Measurements from ENCODE around the gene FUT2. TPM values are rescaled to one million over a fixed set of nuclear protein-coding genes. Genes with fewer than 3 reads are reported as not detected.
"Not testable (repeated sequence)": the region's sequence is repeated elsewhere in the genome, so short reads cannot be mapped to it uniquely, and the experiment has no call there.

The FUT2 gene
- total RNA-seq, 1 donor from 2014 or later, result 1.2 TPM

- Histone ChIP-seq H3K4me3 (peak overlapping the region; percentile 32), H3K36me3 (no peaks in the 10 kb centered on the region), H3K27me3 (ENCODE audit: low read depth) (no peaks in the 10 kb centered on the region), H3K9me3 (no peaks in the 10 kb centered on the region), H3K4me1 (no peaks in the 10 kb centered on the region), H3K27ac (no peak overlapping the region)
- intact Hi-C loops (cut with DNase I), result no loop called here
- TF ChIP-seq, protein P1, sequence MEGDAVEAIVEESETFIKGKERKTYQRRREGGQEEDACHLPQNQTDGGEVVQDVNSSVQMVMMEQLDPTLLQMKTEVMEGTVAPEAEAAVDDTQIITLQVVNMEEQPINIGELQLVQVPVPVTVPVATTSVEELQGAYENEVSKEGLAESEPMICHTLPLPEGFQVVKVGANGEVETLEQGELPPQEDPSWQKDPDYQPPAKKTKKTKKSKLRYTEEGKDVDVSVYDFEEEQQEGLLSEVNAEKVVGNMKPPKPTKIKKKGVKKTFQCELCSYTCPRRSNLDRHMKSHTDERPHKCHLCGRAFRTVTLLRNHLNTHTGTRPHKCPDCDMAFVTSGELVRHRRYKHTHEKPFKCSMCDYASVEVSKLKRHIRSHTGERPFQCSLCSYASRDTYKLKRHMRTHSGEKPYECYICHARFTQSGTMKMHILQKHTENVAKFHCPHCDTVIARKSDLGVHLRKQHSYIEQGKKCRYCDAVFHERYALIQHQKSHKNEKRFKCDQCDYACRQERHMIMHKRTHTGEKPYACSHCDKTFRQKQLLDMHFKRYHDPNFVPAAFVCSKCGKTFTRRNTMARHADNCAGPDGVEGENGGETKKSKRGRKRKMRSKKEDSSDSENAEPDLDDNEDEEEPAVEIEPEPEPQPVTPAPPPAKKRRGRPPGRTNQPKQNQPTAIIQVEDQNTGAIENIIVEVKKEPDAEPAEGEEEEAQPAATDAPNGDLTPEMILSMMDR (IDR thresholded peaks at IDR 0.05), result no peak
- DNase-seq (peak; percentile 73), ATAC-seq (peak; percentile 55 to 68)
Observed at GRCh38 chr19:48683349-48683748, 12.4 kb upstream of the FUT2 start.

DNA sequence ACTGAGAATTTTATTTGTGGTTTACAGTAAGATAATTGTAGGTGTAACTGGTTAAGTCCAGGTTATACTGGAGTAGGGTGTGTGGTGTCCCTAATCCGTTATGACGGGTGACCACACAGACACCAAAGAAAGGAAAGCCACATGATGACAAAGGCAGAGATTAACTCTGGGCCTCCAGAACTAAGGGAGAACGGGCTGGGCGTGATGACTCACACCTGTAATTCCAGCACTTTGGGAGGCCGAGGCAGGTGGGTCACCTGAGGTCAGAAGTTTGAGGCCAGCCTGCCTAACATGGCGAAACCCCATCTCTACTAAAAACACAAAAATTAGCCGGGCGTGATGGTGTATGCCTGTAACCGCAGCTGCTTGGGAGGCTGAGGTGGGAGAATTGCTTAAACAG, 10.2 kb upstream of the FUT2 start:
- Histone ChIP-seq H3K27me3 (ENCODE audit: low read depth) (no peaks in the 10 kb centered on the region), H3K9me3 (no peaks in the 10 kb centered on the region), H3K36me3 (no peaks in the 10 kb centered on the region), H3K27ac (no peak overlapping the region), H3K4me1 (no peaks in the 10 kb centered on the region), H3K4me3 (no peak overlapping the region)
- TF ChIP-seq, protein P1 (IDR thresholded peaks at IDR 0.05), result no peak
- intact Hi-C loops (cut with DNase I), result no loop called here
- DNase-seq, result no peak
- no peak for ATAC-seq

GRCh38 chr19:48686088-48686487, 9.7 kb upstream of the FUT2 start:
- no peaks in the 10 kb centered on the region for H3K4me1 ChIP-seq
- intact Hi-C loops (cut with DNase I), result no loop called here
- no peak overlapping the region for H3K27ac ChIP-seq
- H3K9me3 ChIP-seq, result no peaks in the 10 kb centered on the region
- ATAC-seq (no peak), DNase-seq (no peak)
- TF ChIP-seq, protein P1 (IDR thresholded peaks at IDR 0.05), result no peak
- H3K27me3 ChIP-seq (ENCODE audit: low read depth), result no peaks in the 10 kb centered on the region
- no peak overlapping the region for H3K4me3 ChIP-seq
- H3K36me3 ChIP-seq, result no peaks in the 10 kb centered on the region

DNA sequence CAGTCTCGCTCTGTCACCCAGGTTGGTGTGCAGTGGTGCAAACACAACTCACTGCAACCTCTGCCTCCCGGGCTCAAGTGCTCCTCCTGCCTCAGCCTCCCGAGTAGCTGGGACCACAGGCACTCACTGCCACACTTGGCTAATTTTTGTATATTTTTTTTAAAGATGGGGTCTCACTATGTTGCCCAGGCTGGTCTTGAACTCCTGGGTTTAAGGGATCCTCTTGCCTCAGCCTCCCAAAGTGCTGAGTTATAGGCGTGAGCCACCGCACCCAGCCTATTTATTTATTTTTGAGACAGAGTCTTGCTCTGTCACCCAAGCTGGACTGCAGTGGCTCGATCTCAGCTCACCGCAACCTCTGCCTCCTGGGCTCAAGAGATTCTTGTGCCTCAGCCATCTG, 9.1 kb upstream of the FUT2 start:
- intact Hi-C loops (cut with DNase I); H3K27ac ChIP-seq; H3K4me1 ChIP-seq; H3K4me3 ChIP-seq; H3K36me3 ChIP-seq; DNase-seq; H3K9me3 ChIP-seq; H3K27me3 ChIP-seq (ENCODE audit: low read depth); ATAC-seq: not testable (repeated sequence)

DNA sequence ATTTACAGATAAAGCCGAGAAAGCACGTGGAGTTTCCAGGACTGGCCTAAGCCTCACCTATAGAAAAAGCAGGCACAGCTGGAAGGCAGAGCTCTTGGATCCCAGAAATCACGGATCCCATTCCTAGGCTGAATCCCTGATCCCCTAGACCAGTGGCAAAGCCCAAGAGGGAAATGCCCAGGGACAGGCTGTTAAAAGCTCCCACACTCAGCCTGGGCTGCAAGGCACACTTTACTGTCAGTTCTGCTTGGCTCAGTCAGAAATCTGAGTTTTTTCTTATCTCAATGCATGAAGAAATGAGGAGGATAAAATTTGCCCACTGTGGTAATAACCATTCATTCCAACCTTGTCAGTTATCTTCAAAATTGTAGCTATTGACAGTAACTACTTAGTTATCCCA, 8.0 kb upstream of the FUT2 start:
- ATAC-seq, result no peak
- Histone ChIP-seq H3K9me3 (no peaks in the 10 kb centered on the region), H3K4me1 (no peaks in the 10 kb centered on the region), H3K36me3 (no peaks in the 10 kb centered on the region), H3K27me3 (ENCODE audit: low read depth) (no peaks in the 10 kb centered on the region), H3K4me3 (no peak overlapping the region), H3K27ac (no peak overlapping the region)
- intact Hi-C loops (cut with DNase I), result no loop called here
- TF ChIP-seq, protein P1 (IDR thresholded peaks at IDR 0.05), result no peak
- no peak for DNase-seq

GRCh38 chr19:48689449-48689848, 6.3 kb upstream of the FUT2 start:
- H3K4me3 ChIP-seq, result no peak overlapping the region
- TF ChIP-seq, protein P1 (IDR thresholded peaks at IDR 0.05), result no peak
- H3K27ac ChIP-seq, result no peak overlapping the region
- no peaks in the 10 kb centered on the region for H3K4me1 ChIP-seq
- no peaks in the 10 kb centered on the region for H3K36me3 ChIP-seq
- ATAC-seq, result no peak
- intact Hi-C loops (cut with DNase I), result no loop called here
- H3K27me3 ChIP-seq (ENCODE audit: low read depth), result no peaks in the 10 kb centered on the region
- DNase-seq, result no peak
- H3K9me3 ChIP-seq, result no peaks in the 10 kb centered on the region

DNA sequence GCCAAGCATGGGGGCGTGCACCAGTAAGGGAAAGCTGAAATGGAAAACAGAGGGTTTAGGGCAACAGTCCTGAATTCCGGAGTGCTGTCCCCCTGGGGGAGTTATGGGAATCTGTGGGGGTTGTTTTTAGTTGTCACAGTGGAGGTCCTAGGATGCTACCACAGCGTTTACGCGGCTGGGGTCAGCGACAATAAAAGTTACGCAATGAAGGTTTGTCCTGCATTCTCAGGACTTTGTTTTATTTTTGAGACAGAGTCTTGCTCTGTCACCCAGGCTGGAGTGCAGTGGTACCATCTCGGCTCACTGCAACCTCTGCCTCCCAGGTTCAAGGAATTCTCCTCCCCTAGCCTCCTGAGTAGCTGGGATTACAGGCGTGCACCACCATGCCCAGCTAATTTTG, 2.1 kb upstream of the FUT2 start:
- H3K4me3 ChIP-seq; ATAC-seq; DNase-seq; H3K4me1 ChIP-seq; H3K9me3 ChIP-seq; H3K27ac ChIP-seq; intact Hi-C loops (cut with DNase I); H3K36me3 ChIP-seq: not testable (repeated sequence)
- H3K27me3 ChIP-seq (ENCODE audit: low read depth), result peaks cover 11% of the 10 kb centered on the region

All from lower lobe of right lung (tissue), 2 donors.